Pancreas (tissue), 10 donors: Measurements from ENCODE around the gene HSP90AB1. TPM values are rescaled to one million over a fixed set of nuclear protein-coding genes. Genes with fewer than 3 reads are reported as not detected.

ENCODE experiments used
- ATAC-seq, 4 donors: fragments of 200-7000 bp; cut with Tn5 transposase; one replicate each; pipeline versions ENCODE4 v1.8.0 to v1.9.1; 2020; ENCODE audit warnings: mild to moderate bottlenecking in 4 of 4, moderate library complexity in 4 of 4
- DNase-seq, 6 donors: peaks; one replicate each; pipeline ENCODE4 v3.0.0-alpha.2; 2020
- FAIRE-seq: peaks from 2 replicates; lab custom pipeline; 2012; peaks lifted over from hg19 to GRCh38; lab: Jason Lieb, UNC
- H3K27ac ChIP-seq, 4 donors: fragments of 200-600 bp; sonication (generic); 1 replicate in 3 of 4; 2 replicates in 1 of 4; pipeline versions ENCODE4 v1.5.0 to v1.8.0; 2020
- H3K27me3 ChIP-seq, 4 donors: fragments of 200-600 bp; one replicate each; pipeline ENCODE4 v1.8.0; 2021
- H3K36me3 ChIP-seq, 3 donors: fragments of 200-600 bp; sonication (generic) in 1 of 3; one replicate each; pipeline versions ENCODE4 v1.5.0 to v1.8.0; 2020 to 2021
- H3K4me1 ChIP-seq, 3 donors: fragments of 200-600 bp; one replicate each; pipeline ENCODE4 v1.8.0; 2021
- H3K4me3 ChIP-seq, 4 donors: fragments of 200-600 bp; sonication (generic) in 2 of 4; one replicate each; pipeline versions ENCODE4 v1.5.0 to v1.8.0; 2020 to 2021
- H3K9me3 ChIP-seq, 4 donors: fragments of 200-600 bp; one replicate each; pipeline ENCODE4 v1.8.0; 2021
- WGBS, 2 donors: extraction: QIAGEN DNeasy Blood & Tissue Kit; methylation state at CpG; one replicate each; pipeline ENCODE4 v1.1.7; 2013; 5-methylcytosine and 5-hydroxymethylcytosine counted together
- intact Hi-C, 3 donors: fragments of 100-400 bp; cut with DNase I; formaldehyde crosslinking; loops; one replicate each; pipeline versions ENCODE4 v1.11.1 to v1.14.2; 2022
- polyA plus RNA-seq, 2 donors: library from polyadenylated mRNA; stranded (reverse); fragments of 200-250 nt; gene quantifications; one replicate each; pipeline ENCODE4 v1.2.3, GENCODE V29; 2013
- total RNA-seq, 6 donors: library from RNA; stranded (reverse); fragmentation: NEBNext Ultra II Directional in 4 of 6; extraction: Animal tissue kit (Norgen Biotek cat#: 25700) in 4 of 6; gene quantifications; one replicate each; pipeline versions ENCODE4 v1.2.1 to v1.2.4, GENCODE V29; 2021 to 2023
- TF ChIP-seq, protein P1 (sequence below), 4 donors: fragments of 200-600 bp; sonication (generic) in 3 of 4; IDR thresholded peaks; one replicate each; pipeline versions ENCODE4 v1.5.0 to v1.8.0; 2021; ENCODE audit warnings: antibody characterized with exemption in 4 of 4
- donor health status: healthy with polysubstance abuse.
- donor health status: DM: no; HTN: no; CAD: no; lungs with moderate emphysema.
- donor health status: DM: no; HTN: no; CAD: no.
- donor health status: control.
- donor health status: control.
- donor health status: Bipolar disorder and iron deficiency.
- donor health status: DM: yes; HTN: yes; CAD: no.
- donor health status: DM: no; HTN: no; CAD: no.
- donor health status: DM: no; HTN: no; CAD: no.
- donor health status: DM: yes; HTN: yes; CAD: no.

HSP90AB1 gene
- total and polyA plus RNA-seq, 8 donors: 145 to 577 (median 434) TPM

DNA sequence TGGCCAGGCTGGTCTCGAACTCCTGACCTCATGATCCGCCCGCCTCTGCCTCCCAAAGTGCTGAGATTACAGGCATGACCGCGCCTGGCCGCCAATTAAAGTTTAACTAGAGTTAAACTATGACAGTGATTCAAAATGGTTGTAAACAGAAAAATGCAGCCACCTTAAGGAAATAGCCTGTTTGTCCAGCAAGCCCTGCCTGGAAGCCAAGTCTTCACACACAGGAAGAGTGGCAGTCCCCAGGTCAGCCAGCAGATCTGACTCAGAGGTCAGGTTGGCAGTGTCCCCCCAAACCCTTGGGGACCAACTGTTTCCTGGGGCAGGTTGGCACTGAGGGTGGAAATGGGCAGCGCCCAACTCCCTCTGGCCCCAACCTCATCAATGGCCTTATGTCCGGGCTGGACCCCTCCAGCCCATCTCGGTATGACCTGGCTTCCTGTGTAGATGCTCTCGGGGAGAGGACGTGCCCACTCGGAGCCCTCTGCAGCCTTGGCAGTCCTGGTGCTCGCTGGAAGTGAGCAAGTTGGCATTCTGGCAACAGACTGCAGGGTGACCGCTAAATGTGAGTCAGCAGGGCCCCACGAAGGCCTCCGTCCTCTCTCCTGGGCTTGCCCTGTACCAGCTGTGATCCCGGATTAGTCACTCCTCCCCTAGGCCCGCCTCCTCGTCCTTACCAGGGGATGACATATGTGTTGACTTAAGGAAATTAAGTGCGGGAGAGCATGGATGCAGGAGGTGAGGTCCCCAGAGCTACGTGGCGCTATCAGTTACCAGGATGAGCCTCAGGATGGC lies 9.7 kb upstream of the HSP90AB1 start:
- Histone ChIP-seq H3K9me3 (no peaks in the 10 kb centered on the region), H3K4me3 (peak overlapping the region; percentile 10 to 58 (median 32)), H3K4me1 (peaks cover 14 to 20% (median 18%) of the 10 kb centered on the region in 3 donors), H3K36me3 (peaks cover 0 to 11% (median 3%) of the 10 kb centered on the region in 3 donors), H3K27ac (peak overlapping the region; percentile 91 to 97 (median 96)), H3K27me3 (no peaks in the 10 kb centered on the region)
- DNase-seq (peak; percentile 86 to 98 (median 96)), ATAC-seq (peak; percentile 92 to 95 (median 93)), FAIRE-seq (no peak)
- TF ChIP-seq, protein P1, sequence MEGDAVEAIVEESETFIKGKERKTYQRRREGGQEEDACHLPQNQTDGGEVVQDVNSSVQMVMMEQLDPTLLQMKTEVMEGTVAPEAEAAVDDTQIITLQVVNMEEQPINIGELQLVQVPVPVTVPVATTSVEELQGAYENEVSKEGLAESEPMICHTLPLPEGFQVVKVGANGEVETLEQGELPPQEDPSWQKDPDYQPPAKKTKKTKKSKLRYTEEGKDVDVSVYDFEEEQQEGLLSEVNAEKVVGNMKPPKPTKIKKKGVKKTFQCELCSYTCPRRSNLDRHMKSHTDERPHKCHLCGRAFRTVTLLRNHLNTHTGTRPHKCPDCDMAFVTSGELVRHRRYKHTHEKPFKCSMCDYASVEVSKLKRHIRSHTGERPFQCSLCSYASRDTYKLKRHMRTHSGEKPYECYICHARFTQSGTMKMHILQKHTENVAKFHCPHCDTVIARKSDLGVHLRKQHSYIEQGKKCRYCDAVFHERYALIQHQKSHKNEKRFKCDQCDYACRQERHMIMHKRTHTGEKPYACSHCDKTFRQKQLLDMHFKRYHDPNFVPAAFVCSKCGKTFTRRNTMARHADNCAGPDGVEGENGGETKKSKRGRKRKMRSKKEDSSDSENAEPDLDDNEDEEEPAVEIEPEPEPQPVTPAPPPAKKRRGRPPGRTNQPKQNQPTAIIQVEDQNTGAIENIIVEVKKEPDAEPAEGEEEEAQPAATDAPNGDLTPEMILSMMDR (IDR thresholded peaks at IDR 0.05): no peak
- intact Hi-C loops: loop anchor here in 1 of 3 donors (5.0 kb wide), 1 partner anchor 65 kb away; no protein-coding TSS in a partner anchor
- 7 to 8% methylated on average over 20 to 22 of the region's 22 CpGs for WGBS, 2 donors

DNA sequence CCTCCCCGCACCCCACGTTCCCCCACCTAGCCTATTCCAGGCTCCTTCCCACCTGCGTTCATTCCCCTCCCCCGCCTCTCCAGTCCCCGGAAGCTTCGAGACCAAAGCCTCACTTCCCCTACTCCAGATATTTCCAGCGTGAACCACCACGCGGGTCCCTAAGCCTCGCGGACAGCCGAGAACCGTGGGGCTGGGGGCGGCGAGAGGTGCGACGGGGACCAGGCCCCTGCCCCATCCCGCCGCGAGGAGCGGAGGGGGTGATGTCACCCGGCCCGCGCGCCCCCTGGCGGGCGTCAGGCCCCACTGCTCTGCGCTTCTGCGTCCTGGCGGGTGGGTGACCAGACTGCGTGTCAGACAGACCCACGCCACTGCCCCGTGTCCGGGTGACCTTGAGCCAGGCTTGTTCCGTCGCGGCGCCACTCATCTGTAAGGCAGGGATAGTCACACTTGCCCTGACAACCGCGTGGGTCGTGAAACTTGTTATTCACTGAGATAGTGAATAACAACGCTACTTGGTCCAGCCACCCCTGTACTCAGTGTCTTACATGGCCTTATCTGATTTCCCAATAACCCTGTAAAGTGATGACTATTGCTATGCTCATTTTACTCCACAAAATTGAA lies 9.0 kb upstream of the HSP90AB1 start:
- Histone ChIP-seq H3K4me1 (peaks cover 14 to 20% (median 18%) of the 10 kb centered on the region in 3 donors), H3K4me3 (peak overlapping the region; percentile 10 to 58 (median 32)), H3K27ac (peak overlapping the region; percentile 91 to 97 (median 96)), H3K9me3 (no peaks in the 10 kb centered on the region), H3K36me3 (peaks cover 0 to 3% (median 0%) of the 10 kb centered on the region in 3 donors), H3K27me3 (no peaks in the 10 kb centered on the region)
- ATAC-seq: peak; percentile 76 to 87 (median 82)
- 1% methylated on average over 30 to 42 of the region's 42 CpGs for WGBS, 2 donors
- no peak for FAIRE-seq
- intact Hi-C loops: loop anchor here in 1 of 3 donors (5.0 kb wide), 1 partner anchor 66 kb away; no protein-coding TSS in a partner anchor
- DNase-seq: peak; percentile 76 to 93 (median 88)
- TF ChIP-seq, protein P1 (IDR thresholded peaks at IDR 0.05): peak; percentile 90 to 97 (median 94)

DNA sequence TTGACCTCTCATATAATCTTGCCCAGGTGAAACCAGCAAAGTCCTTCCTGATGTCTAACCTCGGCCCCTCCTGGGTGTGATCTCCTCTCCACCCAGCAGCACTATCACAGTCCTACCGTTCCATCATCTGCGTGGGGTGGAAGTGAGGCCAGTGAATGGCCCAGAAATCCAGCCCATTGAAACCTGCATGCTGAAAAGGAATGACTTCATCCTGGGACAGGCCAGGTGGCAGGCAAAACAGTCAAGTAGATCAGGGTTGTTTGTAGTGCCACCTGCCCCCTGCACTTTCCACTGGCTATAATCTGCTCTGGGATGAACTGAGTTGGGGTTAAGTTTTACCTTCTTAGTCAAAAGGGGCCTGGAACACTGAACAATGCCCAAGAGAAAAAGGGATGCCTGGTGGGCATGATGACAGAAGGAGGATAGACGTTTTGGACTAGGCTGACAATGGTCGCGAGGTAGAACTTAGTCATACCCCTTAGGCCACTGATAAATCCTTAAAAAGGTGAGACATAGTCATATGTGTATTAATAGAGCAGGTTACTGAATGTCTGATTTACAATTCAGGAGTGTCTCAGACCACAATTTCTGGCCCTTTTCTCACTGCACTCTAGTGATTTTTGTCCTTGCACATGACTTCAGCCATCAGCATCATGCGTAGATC lies 8.1 kb upstream of the HSP90AB1 start:
- peak overlapping the region in 2 of 4 donors; percentile 91 to 95 for H3K27ac ChIP-seq
- DNase-seq: peak in 1 of 6 donors; percentile 15

DNA sequence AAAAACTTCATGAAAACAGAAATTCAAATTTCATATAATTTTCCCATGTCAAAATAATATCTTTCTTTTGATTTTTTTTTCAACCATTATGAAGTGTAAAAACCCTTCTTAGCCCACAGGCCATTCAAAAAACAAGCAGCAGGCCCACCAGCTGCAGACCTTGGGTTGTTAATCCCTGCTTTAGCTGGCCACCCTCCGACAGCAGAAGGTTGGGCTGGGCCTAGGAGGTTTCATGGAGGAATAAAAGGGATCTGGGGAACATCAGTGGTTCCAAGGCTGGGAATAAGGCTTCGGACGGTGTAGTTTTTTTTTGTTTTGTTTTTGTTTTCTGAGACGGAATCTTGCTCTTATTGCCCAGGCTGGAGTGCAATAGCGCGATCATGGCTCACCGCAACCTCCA lies 3.6 kb upstream of the HSP90AB1 start:
- no peak overlapping the region for H3K4me3 ChIP-seq
- no peak for ATAC-seq
- no peaks in the 10 kb centered on the region for H3K36me3 ChIP-seq
- intact Hi-C loops: no loop called here
- H3K27ac ChIP-seq: no peak overlapping the region
- peaks cover 0 to 2% (median 0%) of the 10 kb centered on the region in 3 donors for H3K4me1 ChIP-seq
- no peaks in the 10 kb centered on the region for H3K9me3 ChIP-seq
- TF ChIP-seq, protein P1 (IDR thresholded peaks at IDR 0.05): no peak
- no peak for FAIRE-seq
- no peaks in the 10 kb centered on the region for H3K27me3 ChIP-seq
- DNase-seq: peak in 1 of 6 donors; percentile 18
- 90 to 92% methylated on average over 7 of the region's 7 CpGs for WGBS, 2 donors

More for the DNA sequence above, 8.1 kb upstream of the HSP90AB1 start:
- H3K27me3 ChIP-seq: no peaks in the 10 kb centered on the region
- FAIRE-seq (no peak), ATAC-seq (no peak)
- TF ChIP-seq, protein P1 (IDR thresholded peaks at IDR 0.05): no peak
- intact Hi-C loops: loop anchor here in 1 of 3 donors (5.0 kb wide), 1 partner anchor 67 kb away; no protein-coding TSS in a partner anchor
- no peaks in the 10 kb centered on the region for H3K36me3 ChIP-seq
- H3K9me3 ChIP-seq: no peaks in the 10 kb centered on the region
- 84 to 85% methylated on average over 7 of the region's 7 CpGs for WGBS, 2 donors
- H3K4me3 ChIP-seq: no peak overlapping the region
- peaks cover 12 to 20% (median 14%) of the 10 kb centered on the region in 3 donors for H3K4me1 ChIP-seq
